SK-N-SH (cell line): Measurements from ENCODE around the gene UNC79. TPM values are rescaled to one million over a fixed set of nuclear protein-coding genes. Genes with fewer than 3 reads are reported as not detected.

Experiments
- CTCF ChIA-PET: fragments of 300-600, 350-600 bp; formaldehyde crosslinking; extraction: SDS; loops from one replicate; lab custom pipeline; 2021; lab: Yijun Ruan, JAX
- POLR2A ChIA-PET: fragments of 350-600 bp; sonication (Branson Sonifier 250); formaldehyde crosslinking; extraction: SDS; loops from one replicate; lab custom pipeline; 2020; ENCODE audit warnings: antibody characterized with exemption, inconsistent platforms; lab: Yijun Ruan, JAX
- DNase-seq: peaks from one replicate; pipeline ENCODE4 v3.0.0; 2012
- H2AFZ ChIP-seq: fragments of 200-600 bp; sonication (generic); 2 replicates; pipeline ENCODE4 v1.8.1; 2016; ENCODE audit warnings: antibody characterized with exemption, mild to moderate bottlenecking, low read depth
- H3F3A ChIP-seq: fragments of 200-600 bp; sonication (generic); replicated peaks from 2 replicates; pipeline ENCODE3; 2016; ENCODE audit warnings: antibody characterized with exemption, mild to moderate bottlenecking; ENCODE audit not compliant: insufficient read depth
- H3K27ac ChIP-seq, 2 experiments: fragments of 200-500 bp in 1 of 2; fragments of 200-600 bp in 1 of 2; sonication (Bioruptor generic) in 1 of 2; sonication (generic), shearing (Covaris generic) in 1 of 2; 2 replicates each; pipeline versions ENCODE4 v1.5.1 to v1.6.1; 2014 to 2016; ENCODE audit warnings: low read depth in 2 of 2, inconsistent platforms in 1 of 2, low read length in 1 of 2, mild to moderate bottlenecking in 1 of 2, mixed read lengths in 1 of 2
- H3K27me3 ChIP-seq: fragments of 200-600 bp; sonication (generic), shearing (Covaris generic); 2 replicates; pipeline ENCODE4 v1.6.1; 2016; ENCODE audit warnings: mixed run types; ENCODE audit not compliant: insufficient read depth
- H3K36me3 ChIP-seq, 2 experiments: fragments of 200-500 bp in 1 of 2; fragments of 200-600 bp in 1 of 2; sonication (Bioruptor generic) in 1 of 2; sonication (generic) in 1 of 2; replicated peaks in 1 of 2; 2 replicates each; pipeline versions ENCODE3 to v1.5.1; 2014 to 2016; ENCODE audit warnings: low read length in 1 of 2, mild to moderate bottlenecking in 1 of 2; ENCODE audit not compliant: insufficient read depth in 2 of 2, control insufficient read depth in 1 of 2
- H3K4me1 ChIP-seq, 2 experiments: fragments of 200-500 bp in 1 of 2; fragments of 200-600 bp in 1 of 2; sonication (Bioruptor generic) in 1 of 2; sonication (generic), shearing (Covaris generic) in 1 of 2; 2 replicates each; pipeline versions ENCODE4 v1.5.1 to v1.6.1; 2014 to 2016; ENCODE audit warnings: low read depth in 1 of 2, low read length in 1 of 2, mixed run types in 1 of 2; ENCODE audit not compliant: insufficient read depth in 2 of 2, control insufficient read depth in 1 of 2
- H3K4me2 ChIP-seq: fragments of 200-600 bp; sonication (generic), shearing (Covaris generic); 2 replicates; pipeline ENCODE4 v1.6.1; 2017; ENCODE audit warnings: mixed run types
- H3K4me3 ChIP-seq, 2 experiments: fragments of 200-500 bp in 1 of 2; fragments of 200-600 bp in 1 of 2; sonication (Bioruptor generic) in 1 of 2; sonication (generic), shearing (Covaris generic) in 1 of 2; 2 replicates each; pipeline versions ENCODE4 v1.5.1 to v1.8.1; 2014 to 2016; ENCODE audit warnings: low read depth in 2 of 2, inconsistent platforms in 1 of 2, low read length in 1 of 2, mild to moderate bottlenecking in 1 of 2, mixed read lengths in 1 of 2, moderate library complexity in 1 of 2
- H3K79me2 ChIP-seq: fragments of 200-600 bp; sonication (generic); 2 replicates; pipeline ENCODE4 v1.8.1; 2017; ENCODE audit warnings: mild to moderate bottlenecking; ENCODE audit not compliant: insufficient read depth
- H3K9ac ChIP-seq: fragments of 200-600 bp; sonication (generic); 2 replicates; pipeline ENCODE4 v1.6.1; 2017; ENCODE audit warnings: mixed run types
- H3K9me2 ChIP-seq: fragments of 200-600 bp; sonication (generic); 2 replicates; pipeline ENCODE4 v1.6.1; 2017; ENCODE audit warnings: mixed run types
- H3K9me3 ChIP-seq: fragments of 200-600 bp; sonication (generic); 2 replicates; pipeline ENCODE4 v1.6.1; 2017; ENCODE audit warnings: mixed run types, mild to moderate bottlenecking, moderate library complexity
- H4K20me1 ChIP-seq: fragments of 200-600 bp; sonication (generic); 2 replicates; pipeline ENCODE4 v1.6.1; 2017; ENCODE audit warnings: mild to moderate bottlenecking, mixed run types; ENCODE audit not compliant: insufficient read depth
- EZH2phosphoT487 ChIP-seq: fragments of 200-600 bp; sonication (generic); IDR thresholded peaks from 2 replicates; pipeline ENCODE4 v1.6.1; 2017; ENCODE audit warnings: low read depth, mixed run types, mild to moderate bottlenecking, antibody characterized with exemption, moderate library complexity, borderline replicate concordance
- FOSL2 ChIP-seq: IDR thresholded peaks from 2 replicates; pipeline ENCODE4 v1.4.0; 2012; ENCODE audit warnings: low read depth, mild to moderate bottlenecking, moderate library complexity, borderline replicate concordance
- GATA2 ChIP-seq: sonication (generic); formaldehyde crosslinking; IDR thresholded peaks from 2 replicates; pipeline ENCODE4 v1.5.0; 2020; ENCODE audit warnings: mild to moderate bottlenecking, missing genetic modification reagents
- MXI1 ChIP-seq: IDR thresholded peaks from 2 replicates; pipeline ENCODE4 v1.6.1; 2012; ENCODE audit warnings: mild to moderate bottlenecking, low read depth, low read length, improper control_type of control experiment
- NFIC ChIP-seq: IDR thresholded peaks from 2 replicates; pipeline ENCODE4 v1.4.0; 2012; ENCODE audit warnings: borderline replicate concordance
- NRF1 ChIP-seq: IDR thresholded peaks from 2 replicates; pipeline ENCODE4 v1.6.1; 2012; ENCODE audit warnings: low read depth, mild to moderate bottlenecking, low read length
- POLR2AphosphoS5 ChIP-seq: IDR thresholded peaks from 2 replicates; pipeline ENCODE4 v1.6.1; 2012; ENCODE audit warnings: low read depth, low read length
- RAD21 ChIP-seq: IDR thresholded peaks from 2 replicates; pipeline ENCODE4 v1.6.1; 2012; ENCODE audit warnings: mild to moderate bottlenecking, low read length
- TAF1 ChIP-seq: IDR thresholded peaks from 2 replicates; pipeline ENCODE4 v1.6.1; 2012; ENCODE audit warnings: low read depth, mild to moderate bottlenecking, low read length, moderate library complexity, borderline replicate concordance
- TEAD4 ChIP-seq: IDR thresholded peaks from 2 replicates; pipeline ENCODE4 v1.4.0; 2012; ENCODE audit warnings: mild to moderate bottlenecking, borderline replicate concordance; ENCODE audit not compliant: insufficient read depth
- WGBS: methylation state at CpG from one replicate; pipeline ENCODE4 v1.1.6; 2017; ENCODE audit warnings: low lambda C conversion rate; 5-methylcytosine and 5-hydroxymethylcytosine counted together
- polyA plus RNA-seq, 3 experiments: library from polyadenylated mRNA; depleted of rRNA; stranded (reverse); fragments of >200 nt; gene quantifications; 2 replicates each; pipeline ENCODE4 v1.2.3, GENCODE V29; 2012
- TF ChIP-seq, protein P1 (sequence below): fragments of 150-350 bp; IDR thresholded peaks from 2 replicates; pipeline ENCODE4 v1.6.1; 2017; ENCODE audit warnings: antibody characterized with exemption, low read length, low read depth, borderline replicate concordance
- TF ChIP-seq, protein P2 (sequence below): IDR thresholded peaks from 2 replicates; pipeline ENCODE4 v1.6.1; 2012; ENCODE audit warnings: mild to moderate bottlenecking, low read depth, low read length, moderate library complexity
- TF ChIP-seq, protein P3 (sequence below): IDR thresholded peaks from 2 replicates; pipeline ENCODE4 v1.4.0; 2012; ENCODE audit warnings: low read depth
- TF ChIP-seq, protein P4 (sequence below): IDR thresholded peaks from 2 replicates; pipeline ENCODE4; 2012
- TF ChIP-seq, protein P5 (sequence below): IDR thresholded peaks from 2 replicates; pipeline ENCODE4 v1.4.0; 2012; ENCODE audit warnings: low read depth, borderline replicate concordance

Gene UNC79
- polyA plus RNA-seq, 1 of the 3 experiments (the other 2 are of a cell fraction) = 0.10 TPM

DNA sequence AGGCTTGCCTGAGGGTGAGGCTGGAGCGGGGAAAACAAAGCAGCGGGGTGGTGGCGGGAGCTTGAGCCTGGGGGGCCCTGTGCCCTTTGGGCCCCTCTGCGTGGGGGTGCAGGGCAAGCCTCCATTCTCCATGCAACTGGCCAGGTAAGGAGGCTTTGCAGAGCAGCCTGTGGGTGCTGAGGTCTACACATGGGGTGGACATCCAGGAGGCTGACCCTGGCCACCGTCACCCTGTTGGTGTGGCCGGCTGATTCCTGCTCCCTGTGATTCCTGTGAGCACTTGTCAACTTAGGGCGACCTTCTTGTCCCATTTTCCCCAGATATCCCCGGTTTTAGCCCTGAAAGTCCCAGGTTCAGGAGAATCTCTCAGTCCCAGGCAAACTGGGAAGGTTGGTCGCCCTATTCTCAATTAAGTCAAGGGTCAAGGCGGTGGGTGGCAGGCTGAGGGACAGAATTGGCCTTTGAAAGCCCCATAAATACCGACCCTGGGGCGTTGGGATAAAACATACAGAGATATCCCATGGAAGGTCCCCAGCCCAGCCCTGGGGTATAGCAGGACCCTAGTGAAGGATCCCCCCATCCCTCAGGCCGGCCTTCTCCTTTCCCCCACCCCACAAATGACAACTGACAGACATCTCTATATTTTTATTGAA, 287.1 kb downstream of the UNC79 start:
- Histone ChIP-seq H3K4me1 (peaks cover 0 to 6% of the 10 kb centered on the region in 2 experiments; a peak in 1 of 4 replicates), H3K79me2 (no peaks in the 10 kb centered on the region), H3K9ac (no peak overlapping the region), H4K20me1 (no peaks in the 10 kb centered on the region), H3K27ac (no peak overlapping the region), H3K27me3 (no peaks in the 10 kb centered on the region), H3F3A (no peaks in the 10 kb centered on the region), H3K9me2 (no peaks in the 10 kb centered on the region), H2AFZ (no peak overlapping the region), H3K36me3 (no peaks in the 10 kb centered on the region), H3K4me2 (no peak overlapping the region), H3K4me3 (no peak overlapping the region), H3K9me3 (no peaks in the 10 kb centered on the region)
- CTCF ChIA-PET = interaction anchor here (1.4 to 2.4 kb wide), 3 partner anchors 63 to 187 kb away, joined by 3 to 10 read pairs (median 4); no protein-coding TSS in a partner anchor
- peak; percentile 22 for DNase-seq
- TF ChIP-seq FOSL2 = no peak
- WGBS = 42% methylated on average over 11 of the region's 13 CpGs
- POLR2A ChIA-PET = no interaction called here

DNA sequence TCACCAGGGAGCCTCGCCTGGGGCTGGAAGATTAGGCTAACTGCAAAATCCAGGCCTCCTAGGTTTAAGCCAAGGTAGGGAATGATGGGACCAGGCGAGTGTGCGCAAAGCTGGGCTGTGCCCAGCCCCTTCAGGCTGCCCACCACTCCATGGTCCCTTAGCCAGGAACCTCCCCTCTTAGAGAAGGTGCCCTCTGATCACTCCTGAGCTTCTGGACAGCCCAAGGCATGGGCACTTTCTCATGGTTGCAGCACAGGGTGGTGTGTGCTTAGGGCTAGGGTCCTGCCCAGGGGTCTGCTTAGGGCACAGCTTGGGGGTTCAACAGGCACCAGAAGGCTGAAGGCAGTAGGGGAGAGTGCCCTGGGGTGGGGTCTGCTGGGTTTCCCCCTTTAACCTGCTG, 288.5 kb downstream of the UNC79 start:
- H3K27ac ChIP-seq = no peak overlapping the region
- peaks cover 0 to 6% of the 10 kb centered on the region in 2 experiments; a peak in 1 of 4 replicates for H3K4me1 ChIP-seq
- H3K79me2 ChIP-seq = no peaks in the 10 kb centered on the region
- no peaks in the 10 kb centered on the region for H3K36me3 ChIP-seq
- ChIA-PET CTCF (interaction anchor here (0.7 to 1.7 kb wide), 4 partner anchors 8 to 186 kb away, joined by 3 to 4 read pairs (median 3); no protein-coding TSS in a partner anchor), POLR2A (no interaction called here)
- no peak overlapping the region for H3K9ac ChIP-seq
- H3K9me2 ChIP-seq = no peaks in the 10 kb centered on the region
- H3F3A ChIP-seq = no peaks in the 10 kb centered on the region
- no peak for DNase-seq
- H4K20me1 ChIP-seq = no peaks in the 10 kb centered on the region
- H3K9me3 ChIP-seq = no peaks in the 10 kb centered on the region
- no peaks in the 10 kb centered on the region for H3K27me3 ChIP-seq
- no peak overlapping the region for H3K4me2 ChIP-seq
- WGBS = 34% methylated on average over 3 of the region's 3 CpGs
- no peak overlapping the region for H3K4me3 ChIP-seq
- H2AFZ ChIP-seq = no peak overlapping the region
- TF ChIP-seq, protein P1, sequence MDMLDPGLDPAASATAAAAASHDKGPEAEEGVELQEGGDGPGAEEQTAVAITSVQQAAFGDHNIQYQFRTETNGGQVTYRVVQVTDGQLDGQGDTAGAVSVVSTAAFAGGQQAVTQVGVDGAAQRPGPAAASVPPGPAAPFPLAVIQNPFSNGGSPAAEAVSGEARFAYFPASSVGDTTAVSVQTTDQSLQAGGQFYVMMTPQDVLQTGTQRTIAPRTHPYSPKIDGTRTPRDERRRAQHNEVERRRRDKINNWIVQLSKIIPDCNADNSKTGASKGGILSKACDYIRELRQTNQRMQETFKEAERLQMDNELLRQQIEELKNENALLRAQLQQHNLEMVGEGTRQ = no peak
- no peak for TF ChIP-seq GATA2
- TF ChIP-seq POLR2AphosphoS5 = no peak
- TF ChIP-seq, protein P2, sequence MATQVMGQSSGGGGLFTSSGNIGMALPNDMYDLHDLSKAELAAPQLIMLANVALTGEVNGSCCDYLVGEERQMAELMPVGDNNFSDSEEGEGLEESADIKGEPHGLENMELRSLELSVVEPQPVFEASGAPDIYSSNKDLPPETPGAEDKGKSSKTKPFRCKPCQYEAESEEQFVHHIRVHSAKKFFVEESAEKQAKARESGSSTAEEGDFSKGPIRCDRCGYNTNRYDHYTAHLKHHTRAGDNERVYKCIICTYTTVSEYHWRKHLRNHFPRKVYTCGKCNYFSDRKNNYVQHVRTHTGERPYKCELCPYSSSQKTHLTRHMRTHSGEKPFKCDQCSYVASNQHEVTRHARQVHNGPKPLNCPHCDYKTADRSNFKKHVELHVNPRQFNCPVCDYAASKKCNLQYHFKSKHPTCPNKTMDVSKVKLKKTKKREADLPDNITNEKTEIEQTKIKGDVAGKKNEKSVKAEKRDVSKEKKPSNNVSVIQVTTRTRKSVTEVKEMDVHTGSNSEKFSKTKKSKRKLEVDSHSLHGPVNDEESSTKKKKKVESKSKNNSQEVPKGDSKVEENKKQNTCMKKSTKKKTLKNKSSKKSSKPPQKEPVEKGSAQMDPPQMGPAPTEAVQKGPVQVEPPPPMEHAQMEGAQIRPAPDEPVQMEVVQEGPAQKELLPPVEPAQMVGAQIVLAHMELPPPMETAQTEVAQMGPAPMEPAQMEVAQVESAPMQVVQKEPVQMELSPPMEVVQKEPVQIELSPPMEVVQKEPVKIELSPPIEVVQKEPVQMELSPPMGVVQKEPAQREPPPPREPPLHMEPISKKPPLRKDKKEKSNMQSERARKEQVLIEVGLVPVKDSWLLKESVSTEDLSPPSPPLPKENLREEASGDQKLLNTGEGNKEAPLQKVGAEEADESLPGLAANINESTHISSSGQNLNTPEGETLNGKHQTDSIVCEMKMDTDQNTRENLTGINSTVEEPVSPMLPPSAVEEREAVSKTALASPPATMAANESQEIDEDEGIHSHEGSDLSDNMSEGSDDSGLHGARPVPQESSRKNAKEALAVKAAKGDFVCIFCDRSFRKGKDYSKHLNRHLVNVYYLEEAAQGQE = no peak
- TF ChIP-seq NRF1 = no peak
- no peak for TF ChIP-seq TEAD4
- TF ChIP-seq, protein P3, sequence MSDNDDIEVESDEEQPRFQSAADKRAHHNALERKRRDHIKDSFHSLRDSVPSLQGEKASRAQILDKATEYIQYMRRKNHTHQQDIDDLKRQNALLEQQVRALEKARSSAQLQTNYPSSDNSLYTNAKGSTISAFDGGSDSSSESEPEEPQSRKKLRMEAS = no peak
- TF ChIP-seq, protein P4, sequence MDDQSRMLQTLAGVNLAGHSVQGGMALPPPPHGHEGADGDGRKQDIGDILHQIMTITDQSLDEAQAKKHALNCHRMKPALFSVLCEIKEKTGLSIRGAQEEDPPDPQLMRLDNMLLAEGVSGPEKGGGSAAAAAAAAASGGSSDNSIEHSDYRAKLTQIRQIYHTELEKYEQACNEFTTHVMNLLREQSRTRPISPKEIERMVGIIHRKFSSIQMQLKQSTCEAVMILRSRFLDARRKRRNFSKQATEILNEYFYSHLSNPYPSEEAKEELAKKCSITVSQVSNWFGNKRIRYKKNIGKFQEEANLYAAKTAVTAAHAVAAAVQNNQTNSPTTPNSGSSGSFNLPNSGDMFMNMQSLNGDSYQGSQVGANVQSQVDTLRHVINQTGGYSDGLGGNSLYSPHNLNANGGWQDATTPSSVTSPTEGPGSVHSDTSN = no peak
- no peak for TF ChIP-seq FOSL2
- no peak for TF ChIP-seq TAF1
- TF ChIP-seq EZH2phosphoT487 = no peak
- TF ChIP-seq, protein P5, sequence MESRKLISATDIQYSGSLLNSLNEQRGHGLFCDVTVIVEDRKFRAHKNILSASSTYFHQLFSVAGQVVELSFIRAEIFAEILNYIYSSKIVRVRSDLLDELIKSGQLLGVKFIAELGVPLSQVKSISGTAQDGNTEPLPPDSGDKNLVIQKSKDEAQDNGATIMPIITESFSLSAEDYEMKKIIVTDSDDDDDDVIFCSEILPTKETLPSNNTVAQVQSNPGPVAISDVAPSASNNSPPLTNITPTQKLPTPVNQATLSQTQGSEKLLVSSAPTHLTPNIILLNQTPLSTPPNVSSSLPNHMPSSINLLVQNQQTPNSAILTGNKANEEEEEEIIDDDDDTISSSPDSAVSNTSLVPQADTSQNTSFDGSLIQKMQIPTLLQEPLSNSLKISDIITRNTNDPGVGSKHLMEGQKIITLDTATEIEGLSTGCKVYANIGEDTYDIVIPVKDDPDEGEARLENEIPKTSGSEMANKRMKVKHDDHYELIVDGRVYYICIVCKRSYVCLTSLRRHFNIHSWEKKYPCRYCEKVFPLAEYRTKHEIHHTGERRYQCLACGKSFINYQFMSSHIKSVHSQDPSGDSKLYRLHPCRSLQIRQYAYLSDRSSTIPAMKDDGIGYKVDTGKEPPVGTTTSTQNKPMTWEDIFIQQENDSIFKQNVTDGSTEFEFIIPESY = no peak
- TF ChIP-seq RAD21 = no peak
- TF ChIP-seq NFIC = no peak
- TF ChIP-seq MXI1 = no peak
- TF ChIP-seq, all 33 proteins: peak for 0
